Measurements from ENCODE around the gene FAM13C. TPM values are rescaled to one million over a fixed set of nuclear protein-coding genes. Genes with fewer than 3 reads are reported as not detected.
A peak's percentile ranks its signal among the peaks of the same experiment; 100 is the strongest.

The FAM13C gene
- total RNA-seq, 1 donor from 2014 or later, result 10.7 TPM

GRCh38 chr10:59350558-59350957, 11.8 kb downstream of the FAM13C start:
- Histone ChIP-seq H3K4me3 (no peak overlapping the region), H3K27ac (no peak overlapping the region), H3K9me3 (no peaks in the 10 kb centered on the region), H3K4me1 (no peaks in the 10 kb centered on the region), H3K27me3 (no peaks in the 10 kb centered on the region), H3K36me3 (peaks cover 9 to 12% of the 10 kb centered on the region in 2 donors)
- intact Hi-C loops (cut with DNase I), result no loop called here
- no peak for TF ChIP-seq CTCF (IDR thresholded peaks at IDR 0.05)
- no peak for DNase-seq (ENCODE audit: low spot score in 2 of 2)

DNA sequence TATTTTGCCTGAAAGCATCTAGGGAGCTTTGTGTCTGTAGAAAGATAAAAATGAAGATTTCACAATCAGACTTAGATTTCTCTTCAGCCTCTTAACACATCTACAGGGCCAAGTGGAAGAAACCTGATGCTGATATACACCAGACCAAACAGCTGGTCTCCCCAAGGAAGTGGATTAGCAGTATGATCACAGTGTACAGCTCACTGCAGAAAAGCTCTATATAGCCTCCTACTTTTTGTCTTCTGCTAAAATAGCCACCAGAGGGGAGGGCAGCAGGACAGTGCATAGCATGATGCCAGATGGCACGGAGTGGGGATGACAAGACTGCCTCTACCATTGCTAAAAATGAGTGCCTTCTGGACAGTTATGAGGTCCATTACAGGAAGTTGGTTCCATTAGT, 16.0 kb downstream of the FAM13C start:
- H3K4me1 ChIP-seq, result peaks cover 0 to 3% of the 10 kb centered on the region in 2 donors
- no peak for TF ChIP-seq CTCF (IDR thresholded peaks at IDR 0.05)
- peaks cover 2 to 6% of the 10 kb centered on the region in 2 donors for H3K36me3 ChIP-seq
- no peaks in the 10 kb centered on the region for H3K9me3 ChIP-seq
- DNase-seq (ENCODE audit: low spot score in 2 of 2), result no peak
- no peak overlapping the region for H3K4me3 ChIP-seq
- no peak overlapping the region for H3K27ac ChIP-seq
- intact Hi-C loops (cut with DNase I), result no loop called here
- no peaks in the 10 kb centered on the region for H3K27me3 ChIP-seq

DNA sequence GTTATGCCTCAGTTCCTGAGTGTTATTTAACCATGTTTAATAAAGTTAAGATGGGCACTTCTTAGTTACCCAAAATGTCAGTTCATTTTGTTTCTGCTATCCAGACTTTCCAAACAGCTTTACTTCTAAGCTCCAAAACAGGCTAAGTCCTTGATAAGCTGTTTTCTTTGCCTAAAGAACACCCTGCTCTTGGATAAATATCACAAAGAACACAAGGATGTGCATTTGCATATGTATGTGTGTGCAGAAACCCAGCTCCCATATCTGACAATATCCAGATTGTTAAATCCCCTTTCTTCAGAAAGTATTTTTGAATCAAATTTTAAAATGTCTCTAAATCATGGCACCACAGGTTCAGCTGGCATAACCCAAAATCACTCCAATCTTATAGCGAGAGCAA, 19.6 kb downstream of the FAM13C start:
- Histone ChIP-seq H3K36me3 (no peaks in the 10 kb centered on the region), H3K27me3 (no peaks in the 10 kb centered on the region), H3K4me1 (peaks cover 0 to 9% of the 10 kb centered on the region in 2 donors), H3K9me3 (no peaks in the 10 kb centered on the region), H3K4me3 (no peak overlapping the region), H3K27ac (no peak overlapping the region)
- no peak for TF ChIP-seq CTCF (IDR thresholded peaks at IDR 0.05)
- no peak for DNase-seq (ENCODE audit: low spot score in 2 of 2)
- intact Hi-C loops (cut with DNase I), result no loop called here

- H3K4me1 ChIP-seq, result peaks cover 2 to 14% of the 10 kb centered on the region in 2 donors
- TF ChIP-seq CTCF (IDR thresholded peaks at IDR 0.05), result no peak
- no peaks in the 10 kb centered on the region for H3K27me3 ChIP-seq
- intact Hi-C loops (cut with DNase I), result no loop called here
- no peaks in the 10 kb centered on the region for H3K9me3 ChIP-seq
- no peak overlapping the region for H3K4me3 ChIP-seq
- H3K27ac ChIP-seq, result peak overlapping the region; percentile 22 to 37
- DNase-seq (ENCODE audit: low spot score in 2 of 2), result no peak
- no peaks in the 10 kb centered on the region for H3K36me3 ChIP-seq
Measured at GRCh38 chr10:59342000-59342399, 20.3 kb downstream of the FAM13C start.

DNA sequence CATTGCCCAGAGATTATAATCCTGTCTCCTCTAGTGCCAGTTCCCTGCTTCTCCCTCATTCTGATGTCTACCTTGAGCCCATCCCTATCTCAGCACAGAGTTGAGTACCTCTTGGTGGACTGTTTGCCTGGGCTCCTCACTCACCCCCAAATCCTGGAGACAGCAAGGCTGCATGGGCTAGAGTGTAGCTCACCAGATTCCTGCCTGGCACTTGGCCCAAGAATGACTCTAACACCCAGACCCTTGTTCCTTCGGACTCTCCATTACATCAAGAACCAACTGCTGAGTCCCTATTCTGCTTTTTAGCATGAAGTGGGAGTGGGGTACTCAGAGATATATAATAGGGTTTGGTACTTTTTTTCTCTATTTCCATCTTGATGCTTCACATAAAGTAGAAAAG, 22.1 kb downstream of the FAM13C start:
- Histone ChIP-seq H3K4me3 (no peak overlapping the region), H3K27ac (peak overlapping the region; percentile 51 to 67), H3K9me3 (no peaks in the 10 kb centered on the region), H3K27me3 (no peaks in the 10 kb centered on the region), H3K4me1 (peaks cover 4 to 24% of the 10 kb centered on the region in 2 donors), H3K36me3 (no peaks in the 10 kb centered on the region)
- TF ChIP-seq CTCF (IDR thresholded peaks at IDR 0.05), result no peak
- intact Hi-C loops (cut with DNase I), result no loop called here
- no peak for DNase-seq (ENCODE audit: low spot score in 2 of 2)

DNA sequence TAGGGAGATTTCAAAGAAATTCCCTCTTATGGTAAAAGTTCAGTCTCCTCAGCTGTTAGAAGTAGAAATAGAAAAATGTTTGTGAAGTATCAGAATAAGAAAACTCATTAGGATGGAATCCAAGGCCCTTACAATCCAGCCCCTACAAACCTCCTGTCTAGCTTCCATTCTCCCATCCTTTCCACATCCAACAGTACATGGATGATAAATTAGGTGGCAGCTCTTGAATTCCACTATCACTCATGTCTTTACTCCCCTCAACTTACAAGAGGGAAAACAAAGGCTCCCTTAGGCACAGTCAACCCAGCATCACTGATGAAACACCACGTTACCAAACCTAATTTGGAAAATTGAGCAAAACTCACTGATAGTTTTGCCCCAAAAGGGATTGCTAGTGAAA, 23.0 kb downstream of the FAM13C start:
- Histone ChIP-seq H3K27ac (peak overlapping the region; percentile 67 to 75), H3K4me3 (no peak overlapping the region), H3K36me3 (no peaks in the 10 kb centered on the region), H3K27me3 (no peaks in the 10 kb centered on the region), H3K4me1 (peaks cover 4 to 24% of the 10 kb centered on the region in 2 donors), H3K9me3 (no peaks in the 10 kb centered on the region)
- DNase-seq (ENCODE audit: low spot score in 2 of 2), result no peak
- intact Hi-C loops (cut with DNase I), result loop anchor here (5.0 to 10.0 kb wide), 2 partner anchors 43 to 255 kb away; no protein-coding TSS in a partner anchor
- no peak for TF ChIP-seq CTCF (IDR thresholded peaks at IDR 0.05)

All from ascending aorta (tissue), 2 donors.